A549 (cell line): Measurements from ENCODE around the gene DSG1. TPM values are rescaled to one million over a fixed set of nuclear protein-coding genes. Genes with fewer than 3 reads are reported as not detected.

Source experiments
- ATAC-seq, 2 experiments: fragments of 200-7000 bp in 1 of 2; fragments of >200 bp in 1 of 2; cut with Nextera tagmentation in 1 of 2; cut with Tn5 transposase in 1 of 2; 3 replicates each; pipeline versions ENCODE4 v1.8.0 to v1.9.1; 2018 to 2020; ENCODE audit warnings: mild to moderate bottlenecking in 1 of 2, moderate library complexity in 1 of 2
- CTCF ChIA-PET: fragments of 300-600 bp; sonication (Branson Sonifier 250); formaldehyde crosslinking; extraction: SDS; loops from one replicate; lab custom pipeline; 2021; ENCODE audit warnings: antibody characterized with exemption, inconsistent platforms; lab: Yijun Ruan, JAX
- POLR2A ChIA-PET: fragments of 350-600 bp; formaldehyde crosslinking; extraction: SDS; loops from one replicate; lab custom pipeline; 2021; ENCODE audit warnings: antibody characterized with exemption, inconsistent platforms; lab: Yijun Ruan, JAX
- DNase-seq, 2 experiments: peaks; one replicate each; pipeline versions ENCODE4 v3.0.0 to v3.0.0-alpha.2; 2011 to 2016; ENCODE audit warnings: low read depth in 1 of 2, low spot score in 1 of 2
- FAIRE-seq: peaks from 2 replicates; lab custom pipeline; 2011; peaks lifted over from hg19 to GRCh38; lab: Jason Lieb, UNC
- H3K27ac ChIP-seq, 2 experiments: fragments of >200 bp; sonication (Bioruptor Twin); formaldehyde crosslinking; 3 replicates each; pipeline ENCODE4 v1.5.1; 2016 to 2017
- H3K4me1 ChIP-seq: fragments of >200 bp; sonication (Bioruptor Twin); formaldehyde crosslinking; 3 replicates; pipeline ENCODE4 v1.6.1; 2016
- H3K4me2 ChIP-seq: fragments of >200 bp; sonication (Bioruptor Twin); formaldehyde crosslinking; 3 replicates; pipeline ENCODE4 v1.6.1; 2016
- H3K4me3 ChIP-seq: fragments of >200 bp; sonication (Bioruptor Twin); formaldehyde crosslinking; 3 replicates; pipeline ENCODE4 v1.5.1; 2016
- H3K9me3 ChIP-seq: fragments of >200 bp; sonication (Bioruptor Twin); formaldehyde crosslinking; 3 replicates; pipeline ENCODE4 v1.6.1; 2016
- BCL3 ChIP-seq: fragments of >200 bp; sonication (Bioruptor Twin); formaldehyde crosslinking; IDR thresholded peaks from 3 replicates; pipeline ENCODE4 v1.6.1; 2016
- BHLHE40 ChIP-seq: IDR thresholded peaks from 2 replicates; pipeline ENCODE4 v1.6.1; 2012; ENCODE audit warnings: low read depth, low read length, inconsistent platforms
- CHD2 ChIP-seq: fragments of 150-350 bp; IDR thresholded peaks from 2 replicates; pipeline ENCODE4 v1.6.1; 2014; ENCODE audit warnings: low read length; ENCODE audit not compliant: partially characterized antibody
- CHD4 ChIP-seq: fragments of 200-600 bp; sonication (generic); IDR thresholded peaks from 2 replicates; pipeline ENCODE4 v1.6.1; 2016; ENCODE audit warnings: antibody characterized with exemption, mild to moderate bottlenecking, borderline replicate concordance
- EHF ChIP-seq: fragments of 250-450 bp; sonication (Bioruptor Pico); IDR thresholded peaks from 2 replicates; pipeline ENCODE4 v1.5.0; 2020; ENCODE audit warnings: mild to moderate bottlenecking
- EP300 ChIP-seq, 2 experiments: fragments of >200 bp; sonication (Bioruptor Twin); formaldehyde crosslinking; IDR thresholded peaks; 2 replicates in 1 of 2; 3 replicates in 1 of 2; pipeline ENCODE4 v1.6.1; 2016 to 2017
- FOSB ChIP-seq: fragments of 250-450 bp; sonication (Bioruptor Pico); IDR thresholded peaks from 2 replicates; pipeline ENCODE4 v1.5.0; 2020; ENCODE audit warnings: mild to moderate bottlenecking, moderate library complexity
- FOSL2 ChIP-seq, 2 experiments: fragments of 450-650 bp in 1 of 2; fragments of >200 bp in 1 of 2; sonication (Bioruptor Twin) in 1 of 2; formaldehyde crosslinking; IDR thresholded peaks; 2 replicates each; pipeline versions ENCODE4 v1.5.0 to v1.6.1; 2016 to 2020; ENCODE audit warnings: mild to moderate bottlenecking in 1 of 2, moderate library complexity in 1 of 2
- FOXS1 ChIP-seq: fragments of 250-450 bp; sonication (Bioruptor Pico); IDR thresholded peaks from 2 replicates; pipeline ENCODE4 v1.5.0; 2020; ENCODE audit warnings: mild to moderate bottlenecking, moderate library complexity
- HDAC2 ChIP-seq: fragments of 200-600 bp; sonication (generic); IDR thresholded peaks from 2 replicates; pipeline ENCODE4 v1.6.1; 2016
- HES2 ChIP-seq: fragments of >200 bp; sonication (Bioruptor Twin); formaldehyde crosslinking; IDR thresholded peaks from 2 replicates; pipeline ENCODE4 v1.6.1; 2016
- HEYL ChIP-seq: fragments of 250-450 bp; sonication (Bioruptor Pico); IDR thresholded peaks from 2 replicates; pipeline ENCODE4 v1.8.0; 2021; ENCODE audit warnings: mild to moderate bottlenecking, moderate library complexity
- HOXA7 ChIP-seq: fragments of 250-450 bp; sonication (Bioruptor Pico); IDR thresholded peaks from 2 replicates; pipeline ENCODE4 v1.5.0; 2020; ENCODE audit warnings: mild to moderate bottlenecking, moderate library complexity
- HOXB13 ChIP-seq: fragments of 250-450 bp; sonication (Bioruptor Pico); IDR thresholded peaks from 2 replicates; pipeline ENCODE4 v1.5.0; 2020; ENCODE audit warnings: low read depth, mild to moderate bottlenecking, moderate library complexity
- KDM5A ChIP-seq: fragments of 200-600 bp; sonication (generic); IDR thresholded peaks from 2 replicates; pipeline ENCODE4 v1.6.1; 2016; ENCODE audit warnings: antibody characterized with exemption, mild to moderate bottlenecking
- MAZ ChIP-seq: fragments of 150-350 bp; IDR thresholded peaks from 2 replicates; pipeline ENCODE4 v1.6.1; 2014; ENCODE audit warnings: antibody characterized with exemption, low read depth, low read length, borderline replicate concordance
- MYC ChIP-seq: IDR thresholded peaks from 2 replicates; pipeline ENCODE4 v1.6.1; 2012; ENCODE audit warnings: mild to moderate bottlenecking, inconsistent platforms, low read length, improper control_type of control experiment, borderline replicate concordance
- NFE2L2 ChIP-seq: fragments of 150-350 bp; conservative IDR thresholded peaks from 2 replicates; pipeline ENCODE4 v1.6.1; 2014; ENCODE audit warnings: low read length
- NPAS2 ChIP-seq: fragments of 250-450 bp; sonication (Bioruptor Pico); IDR thresholded peaks from 2 replicates; pipeline ENCODE4 v1.8.0; 2022; ENCODE audit warnings: mild to moderate bottlenecking, moderate library complexity, borderline replicate concordance
- POLR2AphosphoS2 ChIP-seq: conservative IDR thresholded peaks from 2 replicates; pipeline ENCODE4 v1.6.1; 2012; ENCODE audit warnings: low read length, improper control_type of control experiment, inconsistent platforms
- RAD21 ChIP-seq, 2 experiments: fragments of >200 bp in 1 of 2; sonication (Bioruptor Twin) in 1 of 2; formaldehyde crosslinking in 1 of 2; IDR thresholded peaks in 1 of 2; conservative IDR thresholded peaks in 1 of 2; 2 replicates in 1 of 2; 3 replicates in 1 of 2; pipeline ENCODE4 v1.6.1; 2012 to 2018; ENCODE audit warnings: inconsistent platforms in 1 of 2
- RARB ChIP-seq: fragments of 250-450 bp; sonication (Bioruptor Pico); IDR thresholded peaks from 2 replicates; pipeline ENCODE4 v1.8.0; 2021; ENCODE audit warnings: mild to moderate bottlenecking, moderate library complexity
- RFX5 ChIP-seq: fragments of 450-650 bp; IDR thresholded peaks from 2 replicates; pipeline ENCODE4 v1.7.1; 2014; ENCODE audit warnings: antibody characterized with exemption, mild to moderate bottlenecking, moderate library complexity
- RNF2 ChIP-seq: fragments of 200-600 bp; sonication (generic); IDR thresholded peaks from 2 replicates; pipeline ENCODE4 v1.6.1; 2016; ENCODE audit warnings: low read depth, mild to moderate bottlenecking, antibody characterized with exemption, moderate library complexity, borderline replicate concordance
- SMC3 ChIP-seq: fragments of >200 bp; sonication (Bioruptor Twin); formaldehyde crosslinking; IDR thresholded peaks from 3 replicates; pipeline ENCODE4 v1.6.1; 2018; ENCODE audit warnings: inconsistent platforms
- TFCP2L1 ChIP-seq: fragments of 250-450 bp; sonication (Bioruptor Pico); IDR thresholded peaks from 2 replicates; pipeline ENCODE4 v1.5.0; 2021; ENCODE audit warnings: mild to moderate bottlenecking
- ZC3H11A ChIP-seq: fragments of 450-650 bp; IDR thresholded peaks from 2 replicates; pipeline ENCODE4 v1.6.1; 2014; ENCODE audit warnings: antibody characterized with exemption, mild to moderate bottlenecking
- ZSCAN20 ChIP-seq: fragments of 250-450 bp; sonication (Bioruptor Pico); IDR thresholded peaks from 2 replicates; pipeline ENCODE4 v1.8.0; 2022; ENCODE audit warnings: mild to moderate bottlenecking, moderate library complexity
- WGBS: methylation state at CpG from one replicate; pipeline ENCODE4 v1.1.6; 2017; ENCODE audit errors: missing lambda C conversion rate; 5-methylcytosine and 5-hydroxymethylcytosine counted together
- polyA plus RNA-seq, 4 experiments: library from polyadenylated mRNA; depleted of rRNA in 3 of 4; stranded (reverse); fragments of >200 nt; fragmentation: RNase III in 1 of 4; extraction: RNeasy Plus Mini Kit Qiagen cat#74134 plus additional on column Dnase treatment in 1 of 4; gene quantifications; 2 replicates in 3 of 4; 3 replicates in 1 of 4; pipeline ENCODE4 v1.2.3, GENCODE V29; 2011 to 2017

DSG1 gene
- polyA plus RNA-seq, 2 of the 4 experiments (the other 2 are of a cell fraction): not detected

GRCh38 chr18:31396796-31397612 is 79.0 kb downstream of the DSG1 start:
- ChIA-PET CTCF (no interaction called here), POLR2A (no interaction called here)
- H3K4me1 ChIP-seq: peaks cover 34% of the 10 kb centered on the region
- no peak overlapping the region for H3K4me3 ChIP-seq
- H3K4me2 ChIP-seq: peak overlapping the region; percentile 27; the same call in 1 of the 3 replicates
- FAIRE-seq (no peak), ATAC-seq (no peak), DNase-seq (no peak)
- WGBS: 75% methylated on average over 6 of the region's 6 CpGs
- no peak overlapping the region for H3K27ac ChIP-seq
- H3K9me3 ChIP-seq: no peaks in the 10 kb centered on the region
- TF ChIP-seq RAD21 (conservative IDR thresholded peaks at IDR 0.05 in 1 of 2, IDR thresholded peaks at IDR 0.05 in 1 of 2): no peak
- TF ChIP-seq POLR2AphosphoS2: no peak
- TF ChIP-seq MYC: no peak

- Histone ChIP-seq H3K4me3 (no peak overlapping the region), H3K4me1 (peaks cover 40% of the 10 kb centered on the region), H3K4me2 (no peak overlapping the region), H3K27ac (no peak overlapping the region)
- ChIA-PET CTCF (interaction anchor here (1.2 kb wide), 1 partner anchor 26 kb away, joined by 3 read pairs; no protein-coding TSS in a partner anchor), POLR2A (no interaction called here)
- no peak for ATAC-seq
- no peak for TF ChIP-seq CHD2
- no peak for TF ChIP-seq HDAC2
- no peak for TF ChIP-seq TFCP2L1 (CRISPR knock-in tag)
- TF ChIP-seq FOXS1 (CRISPR knock-in tag): no peak
- TF ChIP-seq RARB (CRISPR knock-in tag): no peak
- no peak for TF ChIP-seq BCL3
- TF ChIP-seq FOSL2 (IDR thresholded peaks at IDR 0.05): no peak
- TF ChIP-seq FOSL2 (CRISPR knock-in tag; IDR thresholded peaks at IDR 0.05): no peak
- TF ChIP-seq, all 56 proteins: peak for 0
- FAIRE-seq: no peak
- H3K9me3 ChIP-seq: no peaks in the 10 kb centered on the region
- 86% methylated on average over 2 of the region's 2 CpGs for WGBS
- no peak for DNase-seq
Observed at GRCh38 chr18:31398191-31398590, 80.2 kb downstream of the DSG1 start.

- POLR2A ChIA-PET: no interaction called here
- 74% methylated on average over 6 of the region's 6 CpGs for WGBS
- ATAC-seq: no peak
- H3K4me2 ChIP-seq: peak overlapping the region; percentile 36; the same call in 1 of the 3 replicates
- CTCF ChIA-PET: interaction anchor here (1.2 kb wide), 1 partner anchor 25 kb away, joined by 3 read pairs; no protein-coding TSS in a partner anchor
- H3K4me1 ChIP-seq: peaks cover 48% of the 10 kb centered on the region
- DNase-seq: no peak
- no peaks in the 10 kb centered on the region for H3K9me3 ChIP-seq
- TF ChIP-seq SMC3: no peak
- no peak for TF ChIP-seq TFCP2L1 (CRISPR knock-in tag)
- TF ChIP-seq RNF2: no peak
- no peak for TF ChIP-seq CHD4
- no peak for TF ChIP-seq MAZ
- no peak for TF ChIP-seq HOXA7 (CRISPR knock-in tag)
- no peak for TF ChIP-seq HOXB13
- no peak for TF ChIP-seq BHLHE40
- TF ChIP-seq EP300 (IDR thresholded peaks at IDR 0.05): no peak
- TF ChIP-seq EHF: no peak
- no peak for TF ChIP-seq HES2
- no peak for TF ChIP-seq NPAS2 (CRISPR knock-in tag)
- TF ChIP-seq HEYL (CRISPR knock-in tag): no peak
- TF ChIP-seq ZSCAN20: no peak
- no peak for TF ChIP-seq RFX5
- no peak for TF ChIP-seq KDM5A
- TF ChIP-seq ZC3H11A: no peak
- TF ChIP-seq NFE2L2: no peak
- no peak for TF ChIP-seq FOSB (CRISPR knock-in tag)
- TF ChIP-seq RARB (CRISPR knock-in tag): no peak
- TF ChIP-seq, all 56 proteins: peak for 0
- H3K4me3 ChIP-seq: no peak overlapping the region
- FAIRE-seq: no peak
- H3K27ac ChIP-seq: no peak overlapping the region; a peak in 1 of 6 replicates
Observed at GRCh38 chr18:31399306-31400032, 81.5 kb downstream of the DSG1 start.
